ENCODE measurements around the gene VMAC.

The VMAC gene

GRCh38 chr19:5959260-5960004 is 54.8 kb downstream of the VMAC start:
- peaks cover 31% of the 10 kb centered on the region for H3K36me3 ChIP-seq (ENCODE audit: control insufficient read depth, low read length)
- H3F3A ChIP-seq (ENCODE audit: control insufficient read depth, insufficient read depth): no peaks in the 10 kb centered on the region
- TF ChIP-seq EZH2phosphoT487 (IDR thresholded peaks at IDR 0.05; ENCODE audit: borderline replicate concordance, low read length) (no peak), CTCF (IDR thresholded peaks at IDR 0.05; ENCODE audit: low read depth, low read length, poor library complexity, severe bottlenecking) (no peak)
- no peak overlapping the region for H3K27ac ChIP-seq (ENCODE audit: low read depth, low read length)
- H3K27me3 ChIP-seq (ENCODE audit: control insufficient read depth, low read length): no peaks in the 10 kb centered on the region
- H3K4me2 ChIP-seq (ENCODE audit: low read length): no peak overlapping the region
- H3K79me2 ChIP-seq (ENCODE audit: control insufficient read depth, low read length): peaks cover 100% of the 10 kb centered on the region
- no peaks in the 10 kb centered on the region for H3K9me3 ChIP-seq (ENCODE audit: control insufficient read depth, insufficient read depth, low read length)
- H3K9me2 ChIP-seq (replicated peaks; ENCODE audit: control insufficient read depth, low read length): no peaks in the 10 kb centered on the region
- H3K4me1 ChIP-seq (ENCODE audit: control insufficient read depth, low read length): peaks cover 34% of the 10 kb centered on the region
- peaks cover 39% of the 10 kb centered on the region; the same call in 1 of the 2 replicates for H4K20me1 ChIP-seq (ENCODE audit: control insufficient read depth, insufficient read depth, low read depth, low read length)
- no peak overlapping the region for H3K4me3 ChIP-seq (ENCODE audit: low read length)

Data from DOHH2 (cell line).